Erythroblast (primary cell): ENCODE results near the gene MADD.

Experiments used
- DNase-seq, 2 experiments: peaks; one replicate each; lab custom pipeline; 2025; lab: John Stamatoyannopoulos, UW
- GATA1 ChIP-seq: IDR thresholded peaks from 2 replicates; pipeline ENCODE4 v1.6.1; 2011; ENCODE audit warnings: low read depth, mild to moderate bottlenecking, control low read depth, low read length, moderate library complexity
- POLR2A ChIP-seq: IDR thresholded peaks from 2 replicates; pipeline ENCODE4 v1.6.1; 2011; ENCODE audit warnings: mild to moderate bottlenecking, low read length

MADD gene

GRCh38 chr11:47337229-47337924 is 67.4 kb downstream of the MADD start:
- TF ChIP-seq GATA1: no peak
- no peak for TF ChIP-seq POLR2A
- DNase-seq: peak; percentile 37 to 42

GRCh38 chr11:47338396-47339241 is 68.7 kb downstream of the MADD start:
- TF ChIP-seq GATA1 (no peak), POLR2A (no peak)
- no peak for DNase-seq

GRCh38 chr11:47340010-47340409 is 70.1 kb downstream of the MADD start:
- DNase-seq: no peak
- TF ChIP-seq POLR2A (no peak), GATA1 (no peak)

DNA sequence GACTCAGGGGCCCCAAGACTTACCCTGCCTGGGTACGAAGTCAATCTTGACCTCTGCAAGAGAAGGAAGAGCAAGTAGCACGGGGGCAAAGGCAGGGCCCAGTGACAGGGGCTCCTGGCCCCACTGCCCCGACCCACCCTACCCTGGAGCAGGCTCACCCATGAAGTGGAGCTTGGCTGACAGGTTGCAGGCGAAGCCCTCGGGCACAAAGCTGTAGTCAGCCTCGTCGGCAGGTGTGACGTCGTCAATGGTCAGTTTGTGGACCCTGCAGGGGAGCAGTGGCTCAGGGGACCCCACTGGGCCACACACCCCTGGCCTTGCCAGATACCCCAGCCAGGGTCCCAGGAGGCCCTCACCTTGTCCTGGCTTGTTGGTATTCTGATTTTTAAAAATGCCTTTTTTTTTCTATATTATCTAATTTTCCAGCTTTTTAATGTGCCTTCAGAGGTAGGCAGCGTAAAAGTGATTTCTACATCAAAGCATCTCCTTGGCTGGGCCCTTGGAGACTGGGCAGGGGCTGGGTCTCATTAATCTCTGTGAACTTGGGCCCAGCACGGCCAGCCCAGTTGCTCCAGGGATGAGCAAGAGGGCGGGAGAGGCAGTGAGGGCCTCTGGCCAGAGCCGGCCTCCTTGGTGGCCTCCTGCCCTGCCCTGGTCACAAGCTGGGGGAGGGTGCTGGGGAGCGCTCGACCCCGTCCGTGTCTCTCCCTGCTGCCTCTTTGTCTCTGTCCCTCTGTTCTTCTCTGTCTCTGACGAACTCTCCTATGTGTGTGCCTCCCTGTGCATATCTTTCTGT is 71.2 kb downstream of the MADD start:
- no peak for DNase-seq
- TF ChIP-seq GATA1 (no peak), POLR2A (no peak)

DNA sequence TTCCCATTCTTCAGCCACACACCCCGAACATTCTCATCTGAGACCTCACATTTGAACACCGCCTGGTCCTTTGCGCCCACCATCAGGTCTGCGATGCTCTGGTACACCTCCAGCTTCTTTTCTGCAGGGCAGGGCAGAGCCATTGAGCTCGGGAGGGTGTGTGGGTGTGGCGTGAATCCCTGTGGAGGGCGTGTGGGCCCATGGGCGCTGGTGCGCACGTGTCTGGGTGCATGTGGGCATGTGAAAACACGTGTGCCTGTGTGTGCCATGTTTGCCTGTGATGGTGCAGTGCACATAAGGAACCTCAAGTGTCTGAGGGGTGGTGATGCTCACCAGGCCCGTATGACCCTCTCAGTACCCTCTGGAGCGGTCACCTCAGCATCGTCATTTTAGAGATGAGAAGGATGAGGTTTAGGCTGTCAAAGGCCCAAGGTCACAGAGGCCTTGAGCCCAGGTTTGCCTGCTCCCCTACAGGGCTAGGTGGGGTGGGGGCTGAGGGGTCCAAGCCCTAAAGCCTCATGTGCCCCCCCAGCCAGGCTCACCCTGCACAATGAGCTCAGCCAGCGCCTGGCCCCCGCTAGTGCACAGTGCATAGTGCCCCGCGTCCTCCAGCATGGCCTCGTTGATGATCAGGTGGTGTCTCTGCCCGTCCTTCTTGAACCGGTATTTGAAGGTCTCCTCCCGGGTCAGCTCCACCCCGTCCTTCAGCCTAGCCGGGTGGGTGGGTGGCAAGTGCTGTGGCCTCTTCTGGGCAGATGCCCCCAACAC is 72.3 kb downstream of the MADD start:
- TF ChIP-seq POLR2A (no peak), GATA1 (no peak)
- no peak for DNase-seq

GRCh38 chr11:47342854-47343253 is 72.9 kb downstream of the MADD start:
- DNase-seq: no peak

DNA sequence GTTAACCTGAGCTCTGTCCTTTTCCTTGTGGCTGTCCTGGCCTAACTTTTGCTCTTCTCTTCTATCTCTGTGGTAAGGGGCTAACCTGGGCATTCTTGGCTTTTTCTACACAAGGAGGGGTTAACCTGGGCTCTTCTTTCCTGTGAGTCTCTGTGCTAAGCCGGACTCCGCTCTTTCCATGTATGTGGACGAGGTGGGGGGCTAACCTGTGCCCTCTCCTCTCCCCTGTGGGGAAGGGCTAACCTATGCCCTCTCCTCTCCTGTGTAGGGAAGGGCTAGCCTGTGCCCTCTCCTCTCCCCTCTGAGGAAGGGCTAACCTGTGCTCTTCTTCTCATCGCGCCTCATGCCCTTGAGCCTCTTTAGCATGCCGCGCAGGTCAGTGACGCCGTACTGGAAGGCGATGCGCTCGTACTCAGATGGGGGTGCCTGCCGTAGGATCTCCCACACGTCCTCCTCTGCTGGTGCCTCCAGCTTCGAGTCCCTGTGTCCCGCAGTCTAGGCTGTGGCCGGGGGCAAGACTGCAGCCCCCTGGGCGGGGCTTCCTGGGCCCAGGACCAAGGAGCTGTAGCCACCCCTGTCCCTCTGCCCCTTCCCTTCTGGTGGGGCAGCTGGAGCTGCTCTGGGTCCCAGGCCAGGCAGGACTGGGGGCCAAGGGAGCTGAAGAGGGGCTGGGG is 76.1 kb downstream of the MADD start:
- DNase-seq: no peak
- TF ChIP-seq GATA1: no peak
- no peak for TF ChIP-seq POLR2A

More at GRCh38 chr11:47342854-47343253, 72.9 kb downstream of the MADD start:
- TF ChIP-seq GATA1 (no peak), POLR2A (no peak)

- DNase-seq: no peak
- TF ChIP-seq GATA1 (no peak), POLR2A (no peak)
Measured at GRCh38 chr11:47347137-47347536, 77.2 kb downstream of the MADD start.

- no peak for DNase-seq
- TF ChIP-seq POLR2A: no peak
- no peak for TF ChIP-seq GATA1
Measured at GRCh38 chr11:47348131-47348802, 78.3 kb downstream of the MADD start.

DNA sequence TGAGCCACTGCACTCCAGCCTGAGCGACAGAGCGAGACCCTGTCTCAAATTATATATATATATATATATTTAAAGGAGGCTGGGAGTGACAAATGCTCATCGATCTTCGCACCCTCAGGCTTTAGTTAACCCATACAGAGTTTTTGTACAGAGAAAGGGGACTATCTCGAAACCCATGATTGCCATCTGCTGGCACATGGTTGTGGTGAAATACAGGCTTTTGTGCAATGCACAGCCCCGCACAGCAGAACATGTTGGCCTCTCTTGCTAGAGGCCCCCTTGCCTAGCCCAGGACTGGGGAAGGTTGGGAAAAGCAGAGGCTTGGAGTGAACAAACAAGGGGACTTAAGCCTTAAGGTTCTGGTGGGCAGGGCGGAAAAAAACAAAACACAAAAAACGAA is 78.9 kb downstream of the MADD start:
- DNase-seq: peak; percentile 47 to 52
- TF ChIP-seq GATA1 (no peak), POLR2A (no peak)

DNA sequence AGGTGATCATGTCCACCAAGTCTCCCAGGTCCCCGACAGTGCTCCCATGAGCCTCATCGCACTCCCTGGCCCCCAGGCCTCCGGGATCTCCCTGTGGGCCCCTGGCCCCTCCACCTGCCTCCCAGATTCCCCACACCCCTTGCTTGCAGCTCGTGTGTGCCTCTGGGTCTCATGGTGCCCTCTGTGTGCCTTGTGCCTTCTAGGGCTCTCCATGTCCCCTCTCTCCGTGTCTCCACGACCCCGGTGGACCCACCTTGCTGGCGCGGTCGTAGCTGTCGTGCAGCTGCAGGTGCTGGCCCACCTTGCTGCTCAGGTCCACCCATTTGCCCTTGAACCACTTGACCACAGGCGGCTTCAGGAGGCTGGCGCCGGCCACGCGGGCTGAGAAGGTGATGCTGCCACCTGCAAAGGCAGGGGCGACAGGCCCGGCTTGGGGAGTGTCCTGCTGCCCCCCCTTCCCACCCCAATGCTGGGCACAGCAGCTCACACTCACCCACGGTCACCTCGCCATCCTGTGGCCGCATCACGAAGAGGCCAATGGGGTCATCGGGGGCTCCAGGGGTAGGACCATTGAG is 79.7 kb downstream of the MADD start:
- TF ChIP-seq POLR2A (no peak), GATA1 (no peak)
- DNase-seq: no peak

DNA sequence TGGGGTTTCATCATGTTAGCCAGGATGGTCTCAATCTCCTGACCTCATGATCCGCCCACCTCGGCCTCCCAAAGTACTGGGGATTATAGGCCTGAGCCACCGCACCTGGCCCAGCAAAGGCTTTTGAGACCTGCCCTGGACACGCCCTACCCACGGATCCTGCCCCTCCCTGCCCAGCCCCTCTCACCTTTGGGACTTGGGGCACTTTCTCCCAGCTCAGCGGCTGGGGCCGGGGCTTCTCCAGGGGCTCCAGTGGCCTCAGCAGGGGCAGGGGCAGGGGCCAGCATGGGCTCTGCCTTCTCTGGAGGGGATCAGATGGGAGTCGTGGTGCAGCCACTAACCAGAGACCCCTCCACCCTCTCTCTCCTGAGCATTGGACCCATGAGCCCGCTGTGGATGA is 80.4 kb downstream of the MADD start:
- no peak for DNase-seq
- no peak for TF ChIP-seq GATA1
- TF ChIP-seq POLR2A: no peak
